Testis (tissue), 2 donors: ENCODE results near the gene ELK3.

Experiments
- CTCF ChIP-seq, 3 experiments: fragments of 450-650 bp in 2 of 3; fragments of 200-600 bp in 1 of 3; sonication (generic) in 1 of 3; IDR thresholded peaks; one replicate each; pipeline ENCODE4 v1.5.1; 2016 to 2019; ENCODE audit warnings: antibody characterized with exemption in 3 of 3, mild to moderate bottlenecking in 2 of 3, moderate library complexity in 1 of 3
- POLR2A ChIP-seq: fragments of 450-650 bp; IDR thresholded peaks from one replicate; pipeline ENCODE4 v1.6.1; 2017; ENCODE audit warnings: antibody characterized with exemption, mild to moderate bottlenecking, moderate library complexity

GRCh38 chr12:96234591-96235483 lies 40.7 kb downstream of the ELK3 start:
- TF ChIP-seq CTCF (IDR thresholded peaks at IDR 0.05) (no peak), POLR2A (no peak)
